ENCODE data around the gene WDR62. TPM values are rescaled to one million over a fixed set of nuclear protein-coding genes. Genes with fewer than 3 reads are reported as not detected.
A peak's percentile ranks its signal among the peaks of the same experiment; 100 is the strongest.
"Not testable (repeated sequence)": the region's sequence is repeated elsewhere in the genome, so short reads cannot be mapped to it uniquely, and the experiment has no call there.

Gene WDR62
- total and polyA plus RNA-seq, 2 of the 8 experiments (the other 6 are each of a cell fraction or from before 2014, with no cell fraction given), result 28.2 to 39.5 TPM

DNA sequence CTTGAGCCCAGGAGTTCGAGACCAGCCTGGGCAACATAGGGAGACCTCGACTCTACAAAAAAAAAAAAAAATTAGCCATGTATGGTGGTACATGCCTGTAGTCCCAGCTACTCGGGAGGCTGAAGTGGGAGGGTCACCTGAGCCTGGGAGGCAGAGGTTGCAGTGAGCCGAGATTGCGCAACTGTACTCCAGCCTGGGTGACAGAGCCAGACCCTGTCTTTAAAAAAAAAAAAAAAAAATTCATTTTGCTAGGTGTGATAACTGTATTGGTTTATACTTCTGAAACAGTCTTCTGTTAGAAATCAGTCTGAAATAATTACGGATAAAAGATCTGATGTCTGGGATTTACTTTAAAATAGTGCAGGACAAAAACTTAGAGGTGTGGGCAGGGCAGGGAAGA is 13.6 kb upstream of the WDR62 start:
- not testable (repeated sequence) for H3K27ac ChIP-seq (ENCODE audit: low read depth, low read length); H2BK20ac ChIP-seq (ENCODE audit: low read length); H2AK5ac ChIP-seq (ENCODE audit: low read depth, low read length); H4K91ac ChIP-seq (replicated peaks; ENCODE audit: insufficient read length, low read length); H4K8ac ChIP-seq (ENCODE audit: extremely low read depth, insufficient read depth, low read length); H3K23ac ChIP-seq (ENCODE audit: insufficient read length); H2AFZ ChIP-seq (ENCODE audit: low read length); H3K9ac ChIP-seq (replicated peaks in 1 of 4; ENCODE audit: extremely low read depth in 1 of 4, low read depth in 3 of 4, low read length in 3 of 4); H3K4me3 ChIP-seq (ENCODE audit: extremely low read depth in 1 of 4, insufficient read depth in 2 of 4, low read depth in 3 of 4, low read length in 4 of 4); H3K4me1 ChIP-seq (replicated peaks in 1 of 4; ENCODE audit: control insufficient read depth in 3 of 4, insufficient read depth in 4 of 4, low read length in 3 of 4); DNase-seq (ENCODE audit: low read depth in 1 of 2, low spot score in 2 of 2); H3K27me3 ChIP-seq (replicated peaks in 1 of 4; ENCODE audit: control insufficient read depth in 3 of 4, extremely low read depth in 1 of 4, insufficient read depth in 3 of 4, low read length in 3 of 4); FAIRE-seq; H2BK15ac ChIP-seq (ENCODE audit: low read length); H4K5ac ChIP-seq (ENCODE audit: insufficient read length, low read depth, low read length); H3K4me2 ChIP-seq (ENCODE audit: insufficient read depth in 1 of 2, low read depth in 2 of 2, low read length in 2 of 2); H3K4ac ChIP-seq (replicated peaks; ENCODE audit: insufficient read length, low read depth, low read length); H3K9me3 ChIP-seq (ENCODE audit: insufficient read depth in 2 of 2, low read depth in 1 of 2, low read length in 1 of 2); H2BK12ac ChIP-seq (ENCODE audit: low read depth, low read length); H3K36me3 ChIP-seq (ENCODE audit: control insufficient read depth in 2 of 4, insufficient read depth in 4 of 4, low read length in 3 of 4); H3K79me2 ChIP-seq (ENCODE audit: control insufficient read depth in 1 of 2, insufficient read depth in 2 of 2, low read length in 2 of 2); H3K23me2 ChIP-seq (ENCODE audit: low read depth, low read length); H3K79me1 ChIP-seq (ENCODE audit: low read depth, low read length); H3K18ac ChIP-seq (ENCODE audit: extremely low read depth, low read length); H2BK5ac ChIP-seq (ENCODE audit: low read depth, low read length); H3K56ac ChIP-seq (replicated peaks; ENCODE audit: insufficient read length, low read depth, low read length); H2BK120ac ChIP-seq (replicated peaks; ENCODE audit: low read depth, low read length); H3K14ac ChIP-seq (ENCODE audit: insufficient read length); H4K20me1 ChIP-seq (replicated peaks in 1 of 2; ENCODE audit: control insufficient read depth in 1 of 2, insufficient read depth in 2 of 2, low read length in 2 of 2)
- 88% methylated on average over 6 of the region's 6 CpGs; no CpG with 5 or more reads in 1 of the 2 experiments for WGBS, 2 experiments (ENCODE audit: extremely low coverage in 1 of 2, insufficient coverage in 1 of 2, insufficient read length in 1 of 2, insufficient replicate concordance in 2 of 2, low coverage in 1 of 2, low lambda C conversion rate in 2 of 2, missing lambda C conversion rate in 1 of 2)
- ChIA-PET POLR2A (ENCODE audit: partially characterized antibody) (interaction anchor here (0.9 to 1.1 kb wide), 3 partner anchors 8 to 36 kb away, joined by 3 read pairs; no protein-coding TSS in a partner anchor), CTCF (ENCODE audit: partially characterized antibody) (interaction anchor here (0.9 to 1.6 kb wide), 3 partner anchors 10 to 14 kb away, joined by 3 to 7 read pairs (median 3); no protein-coding TSS in a partner anchor)
- TF ChIP-seq CEBPB (IDR thresholded peaks at IDR 0.05; ENCODE audit: low read depth, low read length), result peak; percentile 92
